ENCODE measurements around the gene NCOA5. TPM values are rescaled to one million over a fixed set of nuclear protein-coding genes. Genes with fewer than 3 reads are reported as not detected.

The NCOA5 gene
- total and polyA plus RNA-seq, 8 donors = 20.6 to 55.0 (median 49.3) TPM

- ATAC-seq (peak; percentile 84), DNase-seq (peak in 1 of 4 donors; percentile 68)
- intact Hi-C loops (cut with DNase I) = no loop called here
- H3K27ac ChIP-seq = no peak overlapping the region
- H3K4me1 ChIP-seq = peaks cover 0 to 7% of the 10 kb centered on the region in 2 donors
- no peak for TF ChIP-seq CTCF (IDR thresholded peaks at IDR 0.05)
- H3K4me3 ChIP-seq = no peak overlapping the region
- H3K36me3 ChIP-seq = no peaks in the 10 kb centered on the region
- H3K9me3 ChIP-seq = no peaks in the 10 kb centered on the region
- H3K27me3 ChIP-seq = peaks cover 0 to 26% of the 10 kb centered on the region in 2 donors
These were observed 21.5 kb upstream of the NCOA5 start for GRCh38 chr20:46111028-46111835.

GRCh38 chr20:46108976-46109375, 19.2 kb upstream of the NCOA5 start:
- Histone ChIP-seq H3K4me3 (no peak overlapping the region), H3K4me1 (peaks cover 0 to 7% of the 10 kb centered on the region in 2 donors), H3K27ac (no peak overlapping the region), H3K36me3 (no peaks in the 10 kb centered on the region), H3K27me3 (peaks cover 4 to 41% of the 10 kb centered on the region in 2 donors), H3K9me3 (no peaks in the 10 kb centered on the region)
- no peak for TF ChIP-seq CTCF (IDR thresholded peaks at IDR 0.05)
- ATAC-seq (no peak), DNase-seq (no peak)
- intact Hi-C loops (cut with DNase I) = no loop called here

- Histone ChIP-seq H3K27ac (no peak overlapping the region), H3K27me3 (peaks cover 4 to 45% of the 10 kb centered on the region in 2 donors), H3K9me3 (no peaks in the 10 kb centered on the region), H3K4me3 (no peak overlapping the region), H3K36me3 (no peaks in the 10 kb centered on the region), H3K4me1 (peaks cover 0 to 7% of the 10 kb centered on the region in 2 donors)
- ATAC-seq = peak; percentile 25
- DNase-seq = no peak
- TF ChIP-seq CTCF (IDR thresholded peaks at IDR 0.05) = no peak
- intact Hi-C loops (cut with DNase I) = no loop called here
These were observed 18.7 kb upstream of the NCOA5 start for GRCh38 chr20:46108435-46108841.

- no peak for TF ChIP-seq CTCF (IDR thresholded peaks at IDR 0.05)
- no peak overlapping the region for H3K4me3 ChIP-seq
- intact Hi-C loops (cut with DNase I) = no loop called here
- H3K27me3 ChIP-seq = peaks cover 4 to 58% of the 10 kb centered on the region in 2 donors
- H3K36me3 ChIP-seq = no peaks in the 10 kb centered on the region
- ATAC-seq = no peak
- H3K9me3 ChIP-seq = no peaks in the 10 kb centered on the region
- no peak for DNase-seq
- peaks cover 0 to 7% of the 10 kb centered on the region in 2 donors for H3K4me1 ChIP-seq
- H3K27ac ChIP-seq = no peak overlapping the region
These were observed 17.3 kb upstream of the NCOA5 start for GRCh38 chr20:46107061-46107460.

DNA sequence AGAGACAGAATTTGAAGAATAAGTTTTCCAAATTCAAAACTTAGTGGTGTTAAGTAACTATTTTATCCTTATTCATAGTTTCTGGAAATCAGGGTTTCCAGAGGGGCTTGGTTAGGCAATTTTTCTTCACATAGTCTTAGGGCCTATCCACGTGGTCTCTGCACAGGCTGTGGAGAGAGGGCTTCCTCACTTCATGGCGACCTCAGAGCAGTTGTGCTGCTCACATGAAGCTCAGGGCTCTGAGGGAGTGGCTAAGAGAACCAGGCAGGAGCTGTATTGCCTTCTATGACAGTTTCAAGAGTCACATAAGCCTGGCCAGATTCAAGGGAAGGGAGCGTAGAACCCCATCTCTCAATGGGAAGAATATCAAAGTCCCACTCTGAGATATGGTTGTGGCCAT, 14.5 kb upstream of the NCOA5 start:
- Histone ChIP-seq H3K4me3 (no peak overlapping the region), H3K4me1 (no peaks in the 10 kb centered on the region), H3K27ac (no peak overlapping the region), H3K9me3 (no peaks in the 10 kb centered on the region), H3K36me3 (no peaks in the 10 kb centered on the region), H3K27me3 (peaks cover 20 to 70% of the 10 kb centered on the region in 2 donors)
- intact Hi-C loops (cut with DNase I) = no loop called here
- TF ChIP-seq CTCF (IDR thresholded peaks at IDR 0.05) = no peak
- ATAC-seq (no peak), DNase-seq (no peak)
